GM21447 (cell line): ENCODE measurements around the gene TSEN2.
A peak's percentile ranks its signal among the peaks of the same experiment; 100 is the strongest.
"Not testable (repeated sequence)": the region's sequence is repeated elsewhere in the genome, so short reads cannot be mapped to it uniquely, and the experiment has no call there.

ENCODE experiments used
- ATAC-seq: cut with Tn5 transposase; IDR thresholded peaks from one replicate; pipeline ENCODE4 v1.9.1; 2021; ENCODE audit not compliant: unreplicated experiment

TSEN2 gene

GRCh38 chr3:12484198-12484982, at the start of gene TSEN2:
Gene TSEN2, plus strand, starts transcription at chr3:12484480. Its CDS starts 5,321 bp downstream, at chr3:12489801.
- ATAC-seq: peak; percentile 88

- ATAC-seq: no peak
Observed at GRCh38 chr3:12436514-12437220, 47.6 kb upstream of the TSEN2 start.

GRCh38 chr3:12437221-12437605, 47.1 kb upstream of the TSEN2 start:
- ATAC-seq: no peak

GRCh38 chr3:12437861-12438260, 46.4 kb upstream of the TSEN2 start:
- ATAC-seq: no peak

- ATAC-seq: no peak
Observed at GRCh38 chr3:12438318-12438717, 46.0 kb upstream of the TSEN2 start.

- ATAC-seq: no peak
Observed at GRCh38 chr3:12439161-12439940, 44.9 kb upstream of the TSEN2 start.

GRCh38 chr3:12440927-12441714, 43.2 kb upstream of the TSEN2 start:
- ATAC-seq: no peak

GRCh38 chr3:12442654-12443501, 41.4 kb upstream of the TSEN2 start:
- ATAC-seq: no peak

GRCh38 chr3:12443781-12444522, 40.3 kb upstream of the TSEN2 start:
- no peak for ATAC-seq

GRCh38 chr3:12444582-12445471, 39.5 kb upstream of the TSEN2 start:
- ATAC-seq: no peak

- ATAC-seq: no peak
Observed at GRCh38 chr3:12445523-12446240, 38.6 kb upstream of the TSEN2 start.

- no peak for ATAC-seq
Observed at GRCh38 chr3:12446298-12446697, 38.0 kb upstream of the TSEN2 start.

GRCh38 chr3:12447075-12447474, 37.2 kb upstream of the TSEN2 start:
- no peak for ATAC-seq

GRCh38 chr3:12448404-12449202, 35.7 kb upstream of the TSEN2 start:
- ATAC-seq: not testable (repeated sequence)

- no peak for ATAC-seq
Observed at GRCh38 chr3:12449889-12450682, 34.2 kb upstream of the TSEN2 start.

- ATAC-seq: no peak
Observed at GRCh38 chr3:12451481-12451880, 32.8 kb upstream of the TSEN2 start.
